NCI-H748 (cell line): ENCODE results near the gene FANCL.
"Not testable (repeated sequence)": the region's sequence is repeated elsewhere in the genome, so short reads cannot be mapped to it uniquely, and the experiment has no call there.

Source experiments
- DNase-seq: peaks from one replicate; lab custom pipeline; 2025; ENCODE audit not compliant: unreplicated experiment; lab: John Stamatoyannopoulos, UW

The FANCL gene

GRCh38 chr2:58146707-58147106, 94.4 kb downstream of the FANCL start:
- DNase-seq, result no peak

DNA sequence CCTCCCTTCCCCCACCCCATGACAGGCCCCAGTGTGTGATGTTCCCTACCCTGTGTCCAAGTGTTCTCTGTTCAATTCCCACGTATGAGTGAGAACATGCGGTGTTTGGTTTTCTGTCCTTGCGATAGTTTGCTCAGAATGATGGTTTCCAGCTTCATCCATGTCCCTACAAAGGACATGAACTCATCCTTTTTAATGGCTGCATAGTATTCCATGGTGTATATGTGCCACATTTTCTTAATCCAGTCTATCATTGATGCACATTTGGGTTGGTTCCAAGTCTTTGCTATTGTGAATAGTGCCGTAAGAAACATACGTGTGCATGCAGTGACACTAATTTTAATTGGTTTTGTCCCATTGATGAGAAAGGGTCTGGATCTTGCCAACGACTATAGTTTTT, 95.4 kb downstream of the FANCL start:
- DNase-seq, result not testable (repeated sequence)

GRCh38 chr2:58140508-58141072, 100.5 kb downstream of the FANCL start:
- no peak for DNase-seq

DNA sequence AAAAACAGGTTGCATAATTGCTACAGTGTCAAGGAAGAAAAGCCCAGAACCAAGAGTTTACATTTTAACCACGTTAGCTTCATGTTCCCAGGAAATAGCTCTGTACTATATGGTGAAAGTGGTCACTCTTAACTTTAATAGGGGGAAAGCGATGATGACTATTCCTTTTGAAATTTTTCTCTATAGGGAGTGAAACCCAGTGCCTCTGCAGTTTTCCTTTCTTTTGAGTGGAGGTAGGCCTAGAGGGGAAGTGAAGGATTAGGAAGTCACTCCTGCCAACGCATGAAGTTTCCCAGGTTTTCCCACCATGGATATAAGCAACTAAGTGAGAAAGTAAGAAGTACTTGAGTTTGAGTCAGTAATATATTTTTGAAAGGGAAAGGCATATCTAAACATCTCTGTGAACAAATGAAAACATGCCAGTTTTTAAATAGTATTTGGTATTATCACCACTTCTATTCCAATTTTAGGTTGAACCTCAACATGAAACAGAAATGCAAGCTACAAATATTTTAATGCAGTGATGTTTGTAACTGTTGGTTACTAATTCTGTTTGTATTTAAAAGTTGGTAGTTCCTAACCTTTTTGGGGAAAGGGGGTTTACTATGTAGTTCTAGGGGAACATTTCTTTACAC, 102.6 kb downstream of the FANCL start:
- no peak for DNase-seq

GRCh38 chr2:58137856-58138255, 103.3 kb downstream of the FANCL start:
- DNase-seq, result no peak

DNA sequence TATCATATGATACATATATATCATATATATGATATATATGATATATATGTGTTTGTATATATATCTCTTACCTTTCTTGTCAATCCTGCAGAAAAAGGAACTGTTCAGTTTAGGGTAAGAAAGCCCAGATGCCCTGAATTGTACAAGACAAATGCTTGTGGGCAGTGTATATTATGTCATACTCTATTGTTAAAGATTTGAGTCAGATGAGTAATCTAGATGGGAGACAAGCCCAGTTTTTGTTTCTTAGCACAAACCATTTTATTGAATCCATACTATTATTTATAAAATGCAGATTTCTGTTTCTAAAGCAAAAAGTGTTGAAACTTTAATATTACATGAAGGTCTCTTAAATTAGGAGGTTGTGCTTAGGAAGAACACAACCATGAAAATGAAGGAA, 103.9 kb downstream of the FANCL start:
- no peak for DNase-seq

- DNase-seq, result no peak
Observed at GRCh38 chr2:58135861-58136260, 105.3 kb downstream of the FANCL start.

- DNase-seq, result no peak
Observed at GRCh38 chr2:58133395-58133794, 107.7 kb downstream of the FANCL start.

DNA sequence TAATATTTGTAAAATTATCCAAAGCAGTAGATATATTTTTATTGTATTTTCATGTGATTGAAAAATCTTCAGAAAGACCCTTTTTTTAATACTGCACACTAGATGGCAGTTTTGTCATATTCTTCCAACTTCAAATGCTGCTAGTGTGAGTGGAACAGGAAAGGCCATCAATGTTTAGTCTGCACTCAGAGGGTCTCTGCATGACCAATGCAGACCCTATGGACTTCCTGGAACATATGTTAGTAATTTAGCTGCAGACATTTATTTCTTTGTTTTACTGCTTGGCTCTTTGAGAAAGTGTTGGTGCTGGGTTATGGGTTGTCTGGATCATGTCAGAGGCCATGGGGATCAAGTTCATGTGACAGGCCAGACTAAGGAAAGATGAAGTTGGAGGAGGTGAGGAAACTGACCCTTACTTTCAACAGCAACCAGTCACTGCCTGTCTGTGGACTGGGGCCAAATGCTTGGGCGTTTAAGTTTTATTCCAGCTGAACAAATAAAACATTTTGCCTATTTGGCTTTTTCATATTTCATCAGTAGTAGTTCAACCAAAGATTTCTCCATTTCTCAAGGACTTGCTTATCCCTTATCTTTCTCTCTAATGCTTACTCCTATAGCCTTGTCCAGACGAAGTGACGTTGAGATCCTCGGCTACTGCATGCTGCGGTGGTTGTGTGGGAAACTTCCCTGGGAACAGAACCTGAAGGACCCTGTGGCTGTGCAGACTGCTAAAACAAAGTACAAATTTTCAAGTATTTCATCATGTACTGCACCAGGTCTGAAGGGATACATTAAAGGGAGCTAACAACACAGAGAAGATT, 109.7 kb downstream of the FANCL start:
- peak; percentile 2 for DNase-seq

DNA sequence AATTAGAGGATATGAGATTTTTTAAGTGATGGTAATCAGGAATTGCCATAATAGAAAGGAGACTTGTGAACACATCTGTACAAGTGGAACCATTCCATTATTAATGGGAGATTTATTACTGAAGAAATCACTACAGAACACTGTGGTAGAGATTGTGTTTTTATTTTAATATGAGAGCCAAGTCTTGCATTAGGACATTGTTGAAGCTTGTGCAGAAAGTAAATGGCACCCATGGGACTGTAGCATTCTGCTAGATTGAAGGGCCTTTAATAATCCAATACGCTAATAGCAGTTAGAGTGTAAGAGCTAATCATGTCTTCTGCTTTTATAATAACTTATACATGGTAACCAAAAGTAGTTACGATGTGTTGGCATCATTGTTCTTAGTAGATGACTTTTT, 110.9 kb downstream of the FANCL start:
- no peak for DNase-seq

DNA sequence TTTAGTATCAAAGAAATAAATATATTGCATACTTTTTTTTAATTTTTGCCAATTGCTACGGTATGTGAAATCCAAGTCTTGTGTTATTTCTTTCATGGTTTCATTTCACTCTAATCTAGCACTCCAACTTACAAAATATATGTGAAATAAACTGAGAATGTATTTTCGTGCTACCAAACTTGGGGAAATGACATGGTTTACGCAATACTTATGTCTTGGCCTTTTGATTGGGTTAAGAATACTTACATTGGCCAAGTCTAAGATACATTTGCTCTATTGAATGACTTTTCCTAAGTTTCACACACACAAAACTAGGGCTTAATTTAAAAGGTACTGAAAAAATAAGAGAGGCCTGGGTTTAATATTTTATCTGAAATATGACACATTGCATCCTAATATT, 114.0 kb downstream of the FANCL start:
- no peak for DNase-seq

- DNase-seq, result no peak
Observed at GRCh38 chr2:58122540-58122939, 118.6 kb downstream of the FANCL start.

GRCh38 chr2:58122040-58122439, 119.1 kb downstream of the FANCL start:
- DNase-seq, result no peak

DNA sequence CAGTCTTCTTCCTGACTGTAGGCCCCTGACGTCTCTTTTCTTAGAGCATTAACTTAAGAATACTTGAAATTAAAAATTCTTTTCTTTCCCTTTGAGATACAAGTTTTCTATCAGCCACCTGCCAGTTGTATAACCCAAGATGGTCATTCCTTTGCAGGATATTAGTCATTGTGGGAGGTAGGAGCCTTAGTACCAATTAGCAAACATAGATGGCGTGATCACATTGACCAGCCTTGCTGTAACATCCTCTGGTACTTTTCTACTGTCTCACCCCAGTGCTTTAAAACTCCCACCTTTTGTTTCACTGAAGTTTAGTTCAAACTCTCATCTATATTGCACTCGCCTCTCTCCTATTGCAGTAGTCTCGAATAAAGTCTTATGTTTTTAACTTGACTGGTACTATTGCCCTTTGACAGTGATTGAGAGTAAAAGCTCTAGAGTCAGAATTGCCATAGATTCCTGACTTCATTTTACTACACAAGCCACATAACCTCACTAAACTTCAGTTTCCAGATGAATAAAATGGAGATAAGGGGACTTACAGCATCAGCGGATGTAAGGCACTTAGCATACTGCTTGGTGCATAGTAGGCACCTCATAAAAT, 120.4 kb downstream of the FANCL start:
- DNase-seq, result no peak

GRCh38 chr2:58113563-58113962, 127.6 kb downstream of the FANCL start:
- DNase-seq, result not testable (repeated sequence)

DNA sequence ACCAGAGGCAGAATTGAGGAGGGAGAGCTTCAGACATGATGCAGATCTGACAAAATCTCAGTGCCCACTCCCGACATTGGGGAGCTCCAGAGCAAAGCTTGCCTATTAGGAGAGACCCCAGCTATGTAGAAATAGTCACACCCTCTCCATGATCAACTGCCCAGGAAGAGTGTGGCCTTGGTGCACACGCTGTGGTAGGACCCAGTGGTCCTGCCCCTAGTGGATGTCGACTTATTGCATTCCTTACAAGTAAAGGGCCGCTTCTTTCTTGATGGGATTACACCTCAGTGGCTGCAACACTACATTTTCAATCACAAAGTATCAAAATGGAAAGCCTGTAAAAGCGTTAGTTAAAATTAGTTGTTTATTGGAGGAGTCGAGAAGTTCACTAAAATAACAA, 130.4 kb downstream of the FANCL start:
- no peak for DNase-seq

GRCh38 chr2:58109481-58109880, 131.6 kb downstream of the FANCL start:
- DNase-seq, result no peak
